ENCODE results near the gene CPNE6.
A peak's percentile ranks its signal among the peaks of the same experiment; 100 is the strongest.

The CPNE6 gene

GRCh38 chr14:24070285-24071143 is 848 bp upstream of the CPNE6 start:
- DNase-seq, result no peak

- DNase-seq, result no peak
Measured at GRCh38 chr14:24071836-24072430, 571 bp downstream of the CPNE6 start.

GRCh38 chr14:24072436-24072835 is 1.1 kb downstream of the CPNE6 start:
- no peak for DNase-seq

GRCh38 chr14:24072881-24073877 is 1.8 kb downstream of the CPNE6 start:
- no peak for DNase-seq

- no peak for DNase-seq
Measured at GRCh38 chr14:24074625-24075484, 3.5 kb downstream of the CPNE6 start.

- DNase-seq, result no peak
Measured at GRCh38 chr14:24075485-24076301, 4.3 kb downstream of the CPNE6 start.

GRCh38 chr14:24076302-24076601 is 4.9 kb downstream of the CPNE6 start:
- DNase-seq, result no peak

GRCh38 chr14:24077086-24077485 is 5.7 kb downstream of the CPNE6 start:
- no peak for DNase-seq

GRCh38 chr14:24078146-24078545 is 6.8 kb downstream of the CPNE6 start:
- DNase-seq, result no peak

- DNase-seq, result no peak
Measured at GRCh38 chr14:24079491-24080141, 8.3 kb downstream of the CPNE6 start.

GRCh38 chr14:24080142-24080530 is 8.8 kb downstream of the CPNE6 start:
- no peak for DNase-seq

- DNase-seq, result peak; percentile 82 to 86
Measured at GRCh38 chr14:24080888-24081738, 9.8 kb downstream of the CPNE6 start.

GRCh38 chr14:24081739-24082211 is 10.4 kb downstream of the CPNE6 start:
- DNase-seq, result no peak

- no peak for DNase-seq
Measured at GRCh38 chr14:24082411-24083080, 11.2 kb downstream of the CPNE6 start.

GRCh38 chr14:24083462-24083861 is 12.1 kb downstream of the CPNE6 start:
- DNase-seq, result no peak

GRCh38 chr14:24084440-24084839 is 13.1 kb downstream of the CPNE6 start:
- no peak for DNase-seq

- DNase-seq, result no peak
Measured at GRCh38 chr14:24085215-24085614, 13.9 kb downstream of the CPNE6 start.

- DNase-seq, result no peak
Measured at GRCh38 chr14:24086193-24086955, 15.0 kb downstream of the CPNE6 start.

All from activated T-cell treated with anti-CD3 and anti-CD28 coated beads, Interleukin-2, amount 50 U/mL, for 48 hours (primary cell).